Liver (tissue), 9 donors: Measurements from ENCODE around the gene KCNN1. TPM values are rescaled to one million over a fixed set of nuclear protein-coding genes. Genes with fewer than 3 reads are reported as not detected.

ENCODE experiments used
- DNase-seq: peaks from one replicate; pipeline ENCODE4 v3.0.0-alpha.2; 2017; ENCODE audit warnings: low spot score
- H3K27ac ChIP-seq, 2 donors: one replicate each; pipeline ENCODE4 v1.7.0; 2013; ENCODE audit warnings: inconsistent platforms in 2 of 2, low read length in 2 of 2, control low read depth in 1 of 2, low read depth in 1 of 2, mild to moderate bottlenecking in 1 of 2
- H3K27me3 ChIP-seq, 4 donors: one replicate each; pipeline versions ENCODE4 v1.6.1 to v1.7.0; 2013; ENCODE audit warnings: low read length in 3 of 4, inconsistent platforms in 1 of 4, mild to moderate bottlenecking in 1 of 4, moderate library complexity in 1 of 4; ENCODE audit not compliant: control insufficient read depth in 4 of 4, insufficient read depth in 4 of 4
- H3K36me3 ChIP-seq, 4 donors: one replicate each; pipeline versions ENCODE4 v1.6.1 to v1.7.0; 2013; ENCODE audit warnings: low read length in 3 of 4, mild to moderate bottlenecking in 3 of 4, low read depth in 1 of 4, moderate library complexity in 1 of 4; ENCODE audit not compliant: control insufficient read depth in 4 of 4, insufficient read depth in 3 of 4
- H3K4me1 ChIP-seq, 4 donors: one replicate each; pipeline versions ENCODE4 v1.6.1 to v1.7.0; 2013; ENCODE audit warnings: low read length in 3 of 4, mild to moderate bottlenecking in 3 of 4, moderate library complexity in 1 of 4; ENCODE audit not compliant: control insufficient read depth in 4 of 4, insufficient read depth in 4 of 4
- H3K4me3 ChIP-seq, 3 donors: one replicate each; pipeline versions ENCODE4 v1.6.1 to v1.7.0; 2013; ENCODE audit warnings: low read length in 3 of 3, control low read depth in 1 of 3, low read depth in 1 of 3, mild to moderate bottlenecking in 1 of 3
- H3K9ac ChIP-seq, 2 donors: one replicate each; pipeline ENCODE4 v1.7.0; 2013; ENCODE audit warnings: low read length in 2 of 2, mild to moderate bottlenecking in 2 of 2, moderate library complexity in 2 of 2, control low read depth in 1 of 2, low read depth in 1 of 2
- H3K9me3 ChIP-seq, 4 donors: one replicate each; pipeline versions ENCODE4 v1.6.1 to v1.7.0; 2013; ENCODE audit warnings: low read length in 3 of 4; ENCODE audit not compliant: control insufficient read depth in 4 of 4
- ATF3 ChIP-seq: IDR thresholded peaks from 2 replicates; pipeline ENCODE4 v1.6.1; 2016; ENCODE audit warnings: antibody characterized with exemption
- EGR1 ChIP-seq, 2 donors: IDR thresholded peaks; 2 replicates each; pipeline ENCODE4 v1.6.1; 2016 to 2018; ENCODE audit warnings: antibody characterized with exemption in 2 of 2, low read depth in 2 of 2
- FOXA2 ChIP-seq: IDR thresholded peaks from 2 replicates; pipeline ENCODE4 v1.6.1; 2016; ENCODE audit warnings: antibody characterized with exemption
- GABPA ChIP-seq, 2 donors: IDR thresholded peaks in 1 of 2; conservative IDR thresholded peaks in 1 of 2; 2 replicates each; pipeline ENCODE4 v1.6.1; 2016; ENCODE audit warnings: antibody characterized with exemption in 2 of 2, mild to moderate bottlenecking in 1 of 2, moderate library complexity in 1 of 2
- HNF4A ChIP-seq, 2 donors: conservative IDR thresholded peaks; 2 replicates each; pipeline ENCODE4 v1.6.1; 2016; ENCODE audit warnings: antibody characterized with exemption in 2 of 2, mild to moderate bottlenecking in 2 of 2
- HNF4G ChIP-seq: IDR thresholded peaks from 2 replicates; pipeline ENCODE4 v1.6.1; 2016; ENCODE audit warnings: antibody characterized with exemption
- MAX ChIP-seq: IDR thresholded peaks from 2 replicates; pipeline ENCODE4 v1.6.1; 2016; ENCODE audit warnings: antibody characterized with exemption
- RAD21 ChIP-seq, 2 donors: IDR thresholded peaks; 2 replicates each; pipeline ENCODE4 v1.6.1; 2016; ENCODE audit warnings: antibody characterized with exemption in 2 of 2, mild to moderate bottlenecking in 2 of 2
- TAF1 ChIP-seq: conservative IDR thresholded peaks from 2 replicates; pipeline ENCODE4 v1.6.1; 2016; ENCODE audit warnings: antibody characterized with exemption, mild to moderate bottlenecking
- YY1 ChIP-seq: IDR thresholded peaks from 2 replicates; pipeline ENCODE4 v1.6.1; 2016; ENCODE audit warnings: antibody characterized with exemption, mild to moderate bottlenecking
- ZBTB33 ChIP-seq: IDR thresholded peaks from 2 replicates; pipeline ENCODE4 v1.6.1; 2016; ENCODE audit warnings: antibody characterized with exemption
- WGBS: extraction: QIAGEN DNeasy Blood & Tissue Kit; methylation state at CpG from one replicate; pipeline ENCODE4 v1.1.7; 2013; 5-methylcytosine and 5-hydroxymethylcytosine counted together
- polyA plus RNA-seq, 2 donors: library from polyadenylated mRNA; stranded (reverse) in 1 of 2; unstranded in 1 of 2; fragments of 200-250 nt in 1 of 2; fragments of >200 nt in 1 of 2; fragmentation: Nextera tagmentation in 1 of 2; extraction: Ambion mirVana in 1 of 2; gene quantifications; one replicate each; pipeline versions ENCODE4 v1.2.1 to v1.2.3, GENCODE V29; 2013 to 2015
- total RNA-seq, 2 donors: library from RNA; depleted of rRNA; stranded (reverse); fragments of >200 nt; gene quantifications; one replicate each; pipeline ENCODE4 v1.2.3, GENCODE V29; 2014
- donor health status: healthy.
- donor health status: healthy.
- donor health status: healthy.
- donor health status: healthy.
- donor health status: healthy.

Gene KCNN1
- total and polyA plus RNA-seq, 4 donors, result 0.05 to 0.08 (median 0.05) TPM; not detected in 1

GRCh38 chr19:17957149-17957849 is 9.6 kb upstream of the KCNN1 start:
- Histone ChIP-seq H3K4me1 (peaks cover 0 to 6% (median 0%) of the 10 kb centered on the region in 4 donors), H3K9ac (no peak overlapping the region), H3K9me3 (no peaks in the 10 kb centered on the region), H3K4me3 (no peak overlapping the region), H3K27me3 (peaks cover 0 to 15% (median 2%) of the 10 kb centered on the region in 4 donors), H3K27ac (no peak overlapping the region), H3K36me3 (no peaks in the 10 kb centered on the region)
- WGBS, result 76% methylated on average over 3 of the region's 3 CpGs
- TF ChIP-seq FOXA2 (no peak), GABPA (IDR thresholded peaks at IDR 0.05 in 1 of 2, conservative IDR thresholded peaks at IDR 0.05 in 1 of 2) (no peak)
- DNase-seq, result no peak

GRCh38 chr19:17957885-17958284 is 9.0 kb upstream of the KCNN1 start:
- Histone ChIP-seq H3K27me3 (peaks cover 0 to 9% (median 2%) of the 10 kb centered on the region in 4 donors), H3K36me3 (no peaks in the 10 kb centered on the region), H3K9ac (no peak overlapping the region), H3K4me3 (no peak overlapping the region), H3K4me1 (peaks cover 0 to under 1% (median 0%) of the 10 kb centered on the region in 4 donors), H3K9me3 (no peaks in the 10 kb centered on the region), H3K27ac (no peak overlapping the region)
- TF ChIP-seq MAX (no peak), ATF3 (no peak), HNF4A (conservative IDR thresholded peaks at IDR 0.05) (no peak), TAF1 (no peak), EGR1 (IDR thresholded peaks at IDR 0.05; ENCODE audit: low read depth in 2 of 2) (no peak), RAD21 (IDR thresholded peaks at IDR 0.05) (no peak)
- DNase-seq, result no peak

- Histone ChIP-seq H3K36me3 (no peaks in the 10 kb centered on the region), H3K9me3 (no peaks in the 10 kb centered on the region), H3K27me3 (peaks cover 0 to 4% (median 3%) of the 10 kb centered on the region in 4 donors), H3K4me3 (no peak overlapping the region), H3K4me1 (peaks cover 0 to 3% (median 0%) of the 10 kb centered on the region in 4 donors), H3K27ac (no peak overlapping the region), H3K9ac (no peak overlapping the region)
- no peak for DNase-seq
- WGBS, result 62% methylated on average over 13 of the region's 13 CpGs
- TF ChIP-seq HNF4G, result no peak
- no peak for TF ChIP-seq MAX
- no peak for TF ChIP-seq EGR1 (IDR thresholded peaks at IDR 0.05; ENCODE audit: low read depth in 2 of 2)
- TF ChIP-seq FOXA2, result no peak
- no peak for TF ChIP-seq YY1
- no peak for TF ChIP-seq ZBTB33
Measured at GRCh38 chr19:17963936-17964691, 2.8 kb upstream of the KCNN1 start.
